K562 (cell line): Measurements from ENCODE around the gene ICA1. TPM values are rescaled to one million over a fixed set of nuclear protein-coding genes. Genes with fewer than 3 reads are reported as not detected.

Experiments
- BDP1 ChIP-seq: IDR thresholded peaks from 3 replicates; pipeline ENCODE4 v1.6.1; 2011; ENCODE audit not compliant: insufficient read length, insufficient read depth
- BRD9 ChIP-seq: fragments of 450-650 bp; IDR thresholded peaks from 2 replicates; pipeline ENCODE4 v1.6.1; 2018; ENCODE audit warnings: low read depth; ENCODE audit not compliant: partially characterized antibody
- HLTF ChIP-seq: fragments of 450-650 bp; IDR thresholded peaks from 2 replicates; pipeline ENCODE4 v1.6.1; 2016
- NFRKB ChIP-seq: fragments of 450-650 bp; IDR thresholded peaks from 2 replicates; pipeline ENCODE4 v1.6.1; 2016; ENCODE audit warnings: low read depth
- POLR2AphosphoS5 ChIP-seq: IDR thresholded peaks from 2 replicates; pipeline ENCODE4 v1.6.1; 2011; ENCODE audit warnings: mild to moderate bottlenecking, low read depth, low read length, moderate library complexity; ENCODE audit not compliant: control insufficient read depth, insufficient read depth
- SOX6 ChIP-seq: fragments of 450-650 bp; IDR thresholded peaks from 2 replicates; pipeline ENCODE4 v1.6.1; 2014; ENCODE audit warnings: mild to moderate bottlenecking
- YY1 ChIP-seq, 3 experiments: IDR thresholded peaks; 2 replicates each; pipeline ENCODE4 v1.6.1; 2011; ENCODE audit warnings: low read length in 2 of 3, mild to moderate bottlenecking in 2 of 3, moderate library complexity in 2 of 3, borderline replicate concordance in 1 of 3, control low read depth in 1 of 3, low read depth in 1 of 3; ENCODE audit not compliant: insufficient read depth in 3 of 3, insufficient replicate concordance in 2 of 3, control insufficient read depth in 1 of 3, insufficient read length in 1 of 3; ENCODE audit errors: extremely low read depth in 1 of 3
- ZNF133 ChIP-seq: fragments of 250-450 bp; sonication (Bioruptor Pico); IDR thresholded peaks from 2 replicates; pipeline ENCODE4 v1.4.0; 2020; ENCODE audit warnings: mild to moderate bottlenecking
- ZNF143 ChIP-seq: sonication (generic); formaldehyde crosslinking; IDR thresholded peaks from 2 replicates; pipeline ENCODE4 v1.9.0; 2022; ENCODE audit warnings: mild to moderate bottlenecking, missing genetic modification reagents
- ZNF175 ChIP-seq: fragments of 200-800 bp; sonication (Bioruptor generic); IDR thresholded peaks from 2 replicates; pipeline ENCODE4 v1.6.1; 2016; ENCODE audit warnings: low read depth, mild to moderate bottlenecking, missing genetic modification characterization, missing compliant biosample characterization
- polyA plus RNA-seq, 8 experiments: library from polyadenylated mRNA; depleted of rRNA in 4 of 8; stranded (reverse) in 5 of 8; unstranded in 3 of 8; fragments of >200 nt; fragmentation: Nextera tagmentation in 2 of 8; fragmentation: Illumina TruSeq in 1 of 8; extraction: Ambion mirVana in 2 of 8; extraction: Trizol in 1 of 8; gene quantifications; 2 replicates each; pipeline versions ENCODE4 v1.2.1 to v1.2.3, GENCODE V29; 2011 to 2014; ENCODE audit warnings: inconsistent platforms in 1 of 8, missing spikeins in 1 of 8
- total RNA-seq, 7 experiments: library from RNA; depleted of rRNA in 6 of 7; stranded (reverse); fragments of >200 nt in 6 of 7; fragmentation: Illumina TruSeq in 2 of 7; extraction: Trizol in 2 of 7; gene quantifications; 2 replicates each; pipeline versions ENCODE4 v1.2.1 to v1.2.3, GENCODE V29; 2011 to 2021; ENCODE audit warnings: low replicate concordance in 1 of 7
- TF ChIP-seq, protein P1 (sequence below): fragments of 200-800 bp; sonication (Bioruptor generic); IDR thresholded peaks from 2 replicates; pipeline ENCODE4 v1.6.1; 2017; ENCODE audit warnings: missing genetic modification characterization, missing compliant biosample characterization
- TF ChIP-seq, protein P2 (sequence below): fragments of 450-650 bp; formaldehyde crosslinking; conservative IDR thresholded peaks from 2 replicates; pipeline ENCODE4 v1.4.0; 2022; ENCODE audit warnings: mild to moderate bottlenecking, missing genetic modification characterization
- TF ChIP-seq, protein P3 (sequence below): fragments of 450-650 bp; IDR thresholded peaks from 2 replicates; pipeline ENCODE4 v1.6.1; 2017; ENCODE audit warnings: antibody characterized with exemption, mild to moderate bottlenecking
- TF ChIP-seq, protein P4 (sequence below), 2 experiments: fragments of 200-800 bp in 1 of 2; sonication (Bioruptor generic) in 1 of 2; sonication (generic) in 1 of 2; formaldehyde crosslinking in 1 of 2; IDR thresholded peaks in 1 of 2; conservative IDR thresholded peaks in 1 of 2; 2 replicates each; pipeline versions ENCODE4 v1.5.0 to v1.6.1; 2016 to 2020; ENCODE audit warnings: missing compliant biosample characterization in 1 of 2, missing genetic modification characterization in 1 of 2, missing genetic modification reagents in 1 of 2
- TF ChIP-seq, protein P5 (sequence below): fragments of 450-650 bp; formaldehyde crosslinking; IDR thresholded peaks from 2 replicates; pipeline ENCODE4 v1.4.0; 2022; ENCODE audit warnings: missing genetic modification characterization

Gene ICA1
- total and polyA plus RNA-seq, 9 of the 15 experiments (the other 6 are each of a cell fraction or from before 2014, with no cell fraction given): 7.1 to 22.3 (median 16.4) TPM

DNA sequence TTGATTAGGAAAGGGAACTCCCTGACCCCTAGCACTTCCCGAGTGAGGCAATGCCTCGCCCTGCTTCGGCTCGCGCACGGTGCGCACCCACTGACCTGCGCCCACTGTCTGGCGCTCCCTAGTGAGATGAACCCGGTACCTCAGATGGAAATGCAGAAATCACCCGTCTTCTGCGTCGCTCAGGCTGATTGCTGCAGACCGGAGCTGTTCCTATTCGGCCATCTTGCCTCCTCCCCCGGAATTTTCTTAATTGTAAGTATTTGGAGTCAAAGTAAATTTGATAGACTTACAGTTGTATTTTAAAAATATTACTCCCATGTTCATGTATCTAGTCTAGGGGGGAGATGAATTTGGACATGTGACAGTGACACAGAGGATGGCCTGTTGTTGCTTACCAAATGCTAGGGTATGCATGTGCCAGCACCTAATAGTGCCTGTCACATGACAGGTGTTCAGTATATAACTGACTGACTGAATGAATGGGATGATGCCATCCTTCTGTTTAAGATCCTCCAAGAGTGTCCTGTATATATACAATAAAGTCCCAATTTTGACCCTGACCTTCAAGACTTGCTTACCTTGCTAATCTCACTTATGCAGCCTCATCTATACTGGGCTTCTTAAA is 42.0 kb upstream of the ICA1 start (continued):
- TF ChIP-seq, protein P1, sequence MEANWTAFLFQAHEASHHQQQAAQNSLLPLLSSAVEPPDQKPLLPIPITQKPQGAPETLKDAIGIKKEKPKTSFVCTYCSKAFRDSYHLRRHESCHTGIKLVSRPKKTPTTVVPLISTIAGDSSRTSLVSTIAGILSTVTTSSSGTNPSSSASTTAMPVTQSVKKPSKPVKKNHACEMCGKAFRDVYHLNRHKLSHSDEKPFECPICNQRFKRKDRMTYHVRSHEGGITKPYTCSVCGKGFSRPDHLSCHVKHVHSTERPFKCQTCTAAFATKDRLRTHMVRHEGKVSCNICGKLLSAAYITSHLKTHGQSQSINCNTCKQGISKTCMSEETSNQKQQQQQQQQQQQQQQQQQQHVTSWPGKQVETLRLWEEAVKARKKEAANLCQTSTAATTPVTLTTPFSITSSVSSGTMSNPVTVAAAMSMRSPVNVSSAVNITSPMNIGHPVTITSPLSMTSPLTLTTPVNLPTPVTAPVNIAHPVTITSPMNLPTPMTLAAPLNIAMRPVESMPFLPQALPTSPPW: peak; percentile 27; the same call in 1 of the 2 replicates
- TF ChIP-seq SOX6 (0 out of 2 replicates have a peak, but pooled peaks have one; percentile 39), NFRKB (peak; percentile 95), BDP1 (no peak), HLTF (no peak), ZNF133 (no peak), YY1 (IDR thresholded peaks at IDR 0.05; ENCODE audit: borderline replicate concordance in 1 of 3, control insufficient read depth in 1 of 3, extremely low read depth in 1 of 3, insufficient read depth in 3 of 3, insufficient read length in 1 of 3, insufficient replicate concordance in 2 of 3, low read depth in 1 of 3, low read length in 2 of 3) (peak; percentile 37 to 90 (median 72)), ZNF175 (CRISPR knock-in tag) (no peak), ZNF143 (CRISPR knock-in tag) (no peak), BRD9 (no peak), POLR2AphosphoS5 (no peak)
- TF ChIP-seq, protein P2, sequence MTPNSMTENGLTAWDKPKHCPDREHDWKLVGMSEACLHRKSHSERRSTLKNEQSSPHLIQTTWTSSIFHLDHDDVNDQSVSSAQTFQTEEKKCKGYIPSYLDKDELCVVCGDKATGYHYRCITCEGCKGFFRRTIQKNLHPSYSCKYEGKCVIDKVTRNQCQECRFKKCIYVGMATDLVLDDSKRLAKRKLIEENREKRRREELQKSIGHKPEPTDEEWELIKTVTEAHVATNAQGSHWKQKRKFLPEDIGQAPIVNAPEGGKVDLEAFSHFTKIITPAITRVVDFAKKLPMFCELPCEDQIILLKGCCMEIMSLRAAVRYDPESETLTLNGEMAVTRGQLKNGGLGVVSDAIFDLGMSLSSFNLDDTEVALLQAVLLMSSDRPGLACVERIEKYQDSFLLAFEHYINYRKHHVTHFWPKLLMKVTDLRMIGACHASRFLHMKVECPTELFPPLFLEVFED (CRISPR knock-in tag): no peak
- TF ChIP-seq, protein P3, sequence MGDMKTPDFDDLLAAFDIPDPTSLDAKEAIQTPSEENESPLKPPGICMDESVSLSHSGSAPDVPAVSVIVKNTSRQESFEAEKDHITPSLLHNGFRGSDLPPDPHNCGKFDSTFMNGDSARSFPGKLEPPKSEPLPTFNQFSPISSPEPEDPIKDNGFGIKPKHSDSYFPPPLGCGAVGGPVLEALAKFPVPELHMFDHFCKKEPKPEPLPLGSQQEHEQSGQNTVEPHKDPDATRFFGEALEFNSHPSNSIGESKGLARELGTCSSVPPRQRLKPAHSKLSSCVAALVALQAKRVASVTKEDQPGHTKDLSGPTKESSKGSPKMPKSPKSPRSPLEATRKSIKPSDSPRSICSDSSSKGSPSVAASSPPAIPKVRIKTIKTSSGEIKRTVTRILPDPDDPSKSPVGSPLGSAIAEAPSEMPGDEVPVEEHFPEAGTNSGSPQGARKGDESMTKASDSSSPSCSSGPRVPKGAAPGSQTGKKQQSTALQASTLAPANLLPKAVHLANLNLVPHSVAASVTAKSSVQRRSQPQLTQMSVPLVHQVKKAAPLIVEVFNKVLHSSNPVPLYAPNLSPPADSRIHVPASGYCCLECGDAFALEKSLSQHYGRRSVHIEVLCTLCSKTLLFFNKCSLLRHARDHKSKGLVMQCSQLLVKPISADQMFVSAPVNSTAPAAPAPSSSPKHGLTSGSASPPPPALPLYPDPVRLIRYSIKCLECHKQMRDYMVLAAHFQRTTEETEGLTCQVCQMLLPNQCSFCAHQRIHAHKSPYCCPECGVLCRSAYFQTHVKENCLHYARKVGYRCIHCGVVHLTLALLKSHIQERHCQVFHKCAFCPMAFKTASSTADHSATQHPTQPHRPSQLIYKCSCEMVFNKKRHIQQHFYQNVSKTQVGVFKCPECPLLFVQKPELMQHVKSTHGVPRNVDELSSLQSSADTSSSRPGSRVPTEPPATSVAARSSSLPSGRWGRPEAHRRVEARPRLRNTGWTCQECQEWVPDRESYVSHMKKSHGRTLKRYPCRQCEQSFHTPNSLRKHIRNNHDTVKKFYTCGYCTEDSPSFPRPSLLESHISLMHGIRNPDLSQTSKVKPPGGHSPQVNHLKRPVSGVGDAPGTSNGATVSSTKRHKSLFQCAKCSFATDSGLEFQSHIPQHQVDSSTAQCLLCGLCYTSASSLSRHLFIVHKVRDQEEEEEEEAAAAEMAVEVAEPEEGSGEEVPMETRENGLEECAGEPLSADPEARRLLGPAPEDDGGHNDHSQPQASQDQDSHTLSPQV: peak; percentile 86
- TF ChIP-seq, protein P4, sequence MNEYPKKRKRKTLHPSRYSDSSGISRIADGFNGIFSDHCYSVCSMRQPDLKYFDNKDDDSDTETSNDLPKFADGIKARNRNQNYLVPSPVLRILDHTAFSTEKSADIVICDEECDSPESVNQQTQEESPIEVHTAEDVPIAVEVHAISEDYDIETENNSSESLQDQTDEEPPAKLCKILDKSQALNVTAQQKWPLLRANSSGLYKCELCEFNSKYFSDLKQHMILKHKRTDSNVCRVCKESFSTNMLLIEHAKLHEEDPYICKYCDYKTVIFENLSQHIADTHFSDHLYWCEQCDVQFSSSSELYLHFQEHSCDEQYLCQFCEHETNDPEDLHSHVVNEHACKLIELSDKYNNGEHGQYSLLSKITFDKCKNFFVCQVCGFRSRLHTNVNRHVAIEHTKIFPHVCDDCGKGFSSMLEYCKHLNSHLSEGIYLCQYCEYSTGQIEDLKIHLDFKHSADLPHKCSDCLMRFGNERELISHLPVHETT (CRISPR knock-in tag; conservative IDR thresholded peaks at IDR 0.05 in 1 of 2, IDR thresholded peaks at IDR 0.05 in 1 of 2): peak in 1 of 2 experiments; percentile 45; a peak in 2 of 4 replicates
- TF ChIP-seq, protein P5, sequence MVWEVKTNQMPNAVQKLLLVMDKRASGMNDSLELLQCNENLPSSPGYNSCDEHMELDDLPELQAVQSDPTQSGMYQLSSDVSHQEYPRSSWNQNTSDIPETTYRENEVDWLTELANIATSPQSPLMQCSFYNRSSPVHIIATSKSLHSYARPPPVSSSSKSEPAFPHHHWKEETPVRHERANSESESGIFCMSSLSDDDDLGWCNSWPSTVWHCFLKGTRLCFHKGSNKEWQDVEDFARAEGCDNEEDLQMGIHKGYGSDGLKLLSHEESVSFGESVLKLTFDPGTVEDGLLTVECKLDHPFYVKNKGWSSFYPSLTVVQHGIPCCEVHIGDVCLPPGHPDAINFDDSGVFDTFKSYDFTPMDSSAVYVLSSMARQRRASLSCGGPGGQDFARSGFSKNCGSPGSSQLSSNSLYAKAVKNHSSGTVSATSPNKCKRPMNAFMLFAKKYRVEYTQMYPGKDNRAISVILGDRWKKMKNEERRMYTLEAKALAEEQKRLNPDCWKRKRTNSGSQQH (CRISPR knock-in tag): no peak
